ENCODE results near the gene CCDC158. TPM values are rescaled to one million over a fixed set of nuclear protein-coding genes. Genes with fewer than 3 reads are reported as not detected.
"Not testable (repeated sequence)": the region's sequence is repeated elsewhere in the genome, so short reads cannot be mapped to it uniquely, and the experiment has no call there.

Gene CCDC158
- total and polyA plus RNA-seq, 2 experiments from 2014 or later: 0.06 TPM; not detected in 1

DNA sequence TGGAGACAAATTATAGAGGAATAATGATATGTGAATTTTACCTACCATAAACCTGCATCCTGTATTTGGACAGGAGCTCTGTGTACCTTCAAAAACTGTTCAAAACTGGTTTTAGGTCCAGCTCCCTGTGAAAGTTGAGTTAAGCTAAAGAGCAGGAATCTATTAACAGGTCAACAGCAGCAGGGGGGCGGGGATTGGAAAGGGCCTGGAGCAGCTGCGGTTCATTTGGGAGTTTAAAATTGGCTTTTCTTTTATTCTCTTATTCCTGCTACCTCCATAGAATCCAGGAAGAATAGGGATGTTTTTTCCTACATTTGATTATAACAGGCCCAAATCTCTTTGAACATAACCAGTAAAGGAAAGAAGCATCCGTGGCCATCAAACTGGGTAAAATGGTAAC, 37.9 kb upstream of the CCDC158 start:
- H3K36me3 ChIP-seq: no peaks in the 10 kb centered on the region
- peak overlapping the region; percentile 20 for H3K27ac ChIP-seq
- no peaks in the 10 kb centered on the region for H3K9me3 ChIP-seq (ENCODE audit: low read depth)
- no peak overlapping the region for H3K4me3 ChIP-seq
- H3K27me3 ChIP-seq: no peaks in the 10 kb centered on the region
- peaks cover 11% of the 10 kb centered on the region for H3K4me1 ChIP-seq (ENCODE audit: low read depth)
- TF ChIP-seq, protein P1, sequence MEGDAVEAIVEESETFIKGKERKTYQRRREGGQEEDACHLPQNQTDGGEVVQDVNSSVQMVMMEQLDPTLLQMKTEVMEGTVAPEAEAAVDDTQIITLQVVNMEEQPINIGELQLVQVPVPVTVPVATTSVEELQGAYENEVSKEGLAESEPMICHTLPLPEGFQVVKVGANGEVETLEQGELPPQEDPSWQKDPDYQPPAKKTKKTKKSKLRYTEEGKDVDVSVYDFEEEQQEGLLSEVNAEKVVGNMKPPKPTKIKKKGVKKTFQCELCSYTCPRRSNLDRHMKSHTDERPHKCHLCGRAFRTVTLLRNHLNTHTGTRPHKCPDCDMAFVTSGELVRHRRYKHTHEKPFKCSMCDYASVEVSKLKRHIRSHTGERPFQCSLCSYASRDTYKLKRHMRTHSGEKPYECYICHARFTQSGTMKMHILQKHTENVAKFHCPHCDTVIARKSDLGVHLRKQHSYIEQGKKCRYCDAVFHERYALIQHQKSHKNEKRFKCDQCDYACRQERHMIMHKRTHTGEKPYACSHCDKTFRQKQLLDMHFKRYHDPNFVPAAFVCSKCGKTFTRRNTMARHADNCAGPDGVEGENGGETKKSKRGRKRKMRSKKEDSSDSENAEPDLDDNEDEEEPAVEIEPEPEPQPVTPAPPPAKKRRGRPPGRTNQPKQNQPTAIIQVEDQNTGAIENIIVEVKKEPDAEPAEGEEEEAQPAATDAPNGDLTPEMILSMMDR (IDR thresholded peaks at IDR 0.05; ENCODE audit: low read depth, low read length): no peak
- peak; percentile 2 to 34 for DNase-seq (ENCODE audit: low read depth in 1 of 2, low spot score in 1 of 2)

DNA sequence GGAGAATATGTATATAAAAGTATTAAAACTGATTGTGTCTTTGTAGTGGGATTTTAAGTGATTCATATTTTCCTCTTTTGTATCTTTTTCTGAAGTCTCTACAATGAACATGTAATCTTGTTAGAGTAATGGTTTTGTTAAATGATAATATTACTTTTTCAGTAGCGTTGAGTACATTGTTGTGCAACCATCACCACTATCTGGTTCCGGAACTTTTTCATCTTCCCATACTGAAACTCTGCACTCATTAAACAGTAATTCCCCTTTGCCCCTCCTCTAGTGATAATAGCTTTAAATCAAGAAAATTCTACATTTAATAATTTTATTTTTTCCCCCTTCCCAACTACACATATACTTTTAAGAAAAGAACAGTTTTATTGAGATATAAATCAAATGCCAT, 37.4 kb upstream of the CCDC158 start:
- peak overlapping the region; percentile 20 for H3K27ac ChIP-seq
- TF ChIP-seq, protein P1 (IDR thresholded peaks at IDR 0.05; ENCODE audit: low read depth, low read length): no peak
- no peak overlapping the region for H3K4me3 ChIP-seq

DNA sequence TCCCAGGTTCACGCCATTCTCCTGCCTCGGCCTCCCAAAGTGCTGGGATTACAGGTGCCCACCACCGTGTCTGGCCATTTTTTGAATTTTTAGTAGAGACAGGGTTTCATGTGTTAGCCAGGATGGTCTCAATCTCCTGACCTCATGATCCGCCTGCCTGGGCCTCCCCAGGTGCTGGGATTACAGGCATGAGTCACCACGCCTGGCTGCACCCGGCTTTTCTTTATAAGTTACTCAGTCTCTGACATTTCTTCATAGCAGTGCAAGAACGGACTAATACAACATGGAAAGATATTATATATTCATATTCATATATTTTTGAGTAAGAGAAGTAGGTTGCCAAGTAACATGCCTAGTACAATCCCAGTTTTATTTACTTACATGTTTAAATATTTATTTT, 36.9 kb upstream of the CCDC158 start:
- Histone ChIP-seq H3K4me3 (no peak overlapping the region), H3K4me1 (ENCODE audit: low read depth) (peaks cover 11% of the 10 kb centered on the region), H3K27ac (no peak overlapping the region), H3K27me3 (no peaks in the 10 kb centered on the region), H3K9me3 (ENCODE audit: low read depth) (no peaks in the 10 kb centered on the region), H3K36me3 (no peaks in the 10 kb centered on the region)
- DNase-seq (ENCODE audit: low read depth in 1 of 2, low spot score in 1 of 2): peak in 1 of 2 donors; percentile 34
- TF ChIP-seq, protein P1 (IDR thresholded peaks at IDR 0.05; ENCODE audit: low read depth, low read length): no peak

More for the DNA sequence above, 37.4 kb upstream of the CCDC158 start:
- peak in 1 of 2 donors; percentile 54 for DNase-seq (ENCODE audit: low read depth in 1 of 2, low spot score in 1 of 2)
- no peaks in the 10 kb centered on the region for H3K27me3 ChIP-seq
- H3K4me1 ChIP-seq (ENCODE audit: low read depth): peaks cover 11% of the 10 kb centered on the region
- no peaks in the 10 kb centered on the region for H3K9me3 ChIP-seq (ENCODE audit: low read depth)
- H3K36me3 ChIP-seq: no peaks in the 10 kb centered on the region

DNA sequence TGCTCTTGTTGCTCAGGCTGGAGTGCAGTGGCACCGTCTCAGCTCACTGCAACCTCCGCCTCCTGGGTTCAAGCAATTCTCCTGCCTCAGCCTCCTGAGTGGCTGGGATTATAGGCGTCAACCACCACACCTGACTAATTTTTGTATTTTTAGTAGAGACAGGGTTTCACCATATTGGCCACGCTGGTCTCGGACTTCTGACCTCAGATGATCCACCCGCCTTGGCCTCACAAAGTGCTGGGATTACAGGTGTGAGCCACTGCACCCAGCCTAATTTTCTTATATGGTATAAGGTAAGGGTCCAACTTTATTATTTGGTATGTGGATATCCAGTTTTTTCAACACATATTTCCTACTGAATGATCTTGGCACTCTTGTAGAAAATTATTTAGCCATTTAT, 33.1 kb upstream of the CCDC158 start:
- not testable (repeated sequence) for DNase-seq (ENCODE audit: low read depth in 1 of 2, low spot score in 1 of 2); H3K4me1 ChIP-seq (ENCODE audit: low read depth); H3K9me3 ChIP-seq (ENCODE audit: low read depth); H3K27ac ChIP-seq; H3K27me3 ChIP-seq; H3K36me3 ChIP-seq; H3K4me3 ChIP-seq

DNA sequence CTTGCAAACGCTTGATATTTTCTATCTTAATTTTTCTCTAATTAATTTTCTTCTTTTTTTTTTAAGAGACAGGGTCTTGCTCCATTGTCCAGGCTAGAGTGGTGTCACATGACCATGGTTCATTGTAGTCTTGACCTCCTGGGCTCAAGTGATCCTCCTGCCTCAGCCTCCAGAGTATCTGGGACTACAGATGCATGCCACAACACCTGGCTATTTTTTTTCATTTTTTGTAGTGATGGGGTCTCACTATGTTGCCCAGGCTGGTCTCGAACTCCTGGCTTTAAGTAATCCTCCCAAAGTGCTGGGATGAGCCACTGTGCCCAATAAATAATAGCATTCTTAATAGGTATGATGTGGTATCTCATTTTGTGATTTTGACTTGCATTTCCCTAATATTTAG, 32.3 kb upstream of the CCDC158 start:
- Histone ChIP-seq H3K36me3 (no peaks in the 10 kb centered on the region), H3K4me3 (no peak overlapping the region), H3K4me1 (ENCODE audit: low read depth) (no peaks in the 10 kb centered on the region), H3K27me3 (no peaks in the 10 kb centered on the region), H3K9me3 (ENCODE audit: low read depth) (no peaks in the 10 kb centered on the region), H3K27ac (no peak overlapping the region)
- TF ChIP-seq, protein P1 (IDR thresholded peaks at IDR 0.05; ENCODE audit: low read depth, low read length): no peak
- DNase-seq (ENCODE audit: low read depth in 1 of 2, low spot score in 1 of 2): no peak

DNA sequence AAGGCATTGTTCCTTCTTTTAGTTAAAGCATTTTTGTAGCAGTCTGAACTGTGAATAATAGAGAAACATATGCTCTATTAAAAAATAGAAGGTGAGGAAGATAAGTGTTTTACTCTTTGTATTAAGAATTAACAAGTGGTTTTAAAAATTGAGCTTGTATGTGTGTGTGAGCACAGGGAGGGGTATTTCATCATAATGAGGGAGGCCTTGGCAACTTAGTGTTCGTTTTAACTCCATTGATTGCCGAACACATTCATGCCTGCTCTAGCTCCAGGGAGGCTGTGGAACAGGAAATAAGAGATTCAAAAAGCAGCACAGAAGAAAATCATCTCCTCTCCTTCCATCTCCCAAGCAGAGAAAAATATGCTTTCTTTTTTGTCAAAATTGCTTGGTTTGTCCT, 28.9 kb upstream of the CCDC158 start:
- no peaks in the 10 kb centered on the region for H3K4me1 ChIP-seq (ENCODE audit: low read depth)
- H3K27ac ChIP-seq: no peak overlapping the region
- H3K36me3 ChIP-seq: no peaks in the 10 kb centered on the region
- peak in 1 of 2 donors; percentile 80 for DNase-seq (ENCODE audit: low read depth in 1 of 2, low spot score in 1 of 2)
- H3K4me3 ChIP-seq: no peak overlapping the region
- no peaks in the 10 kb centered on the region for H3K9me3 ChIP-seq (ENCODE audit: low read depth)
- TF ChIP-seq, protein P1 (IDR thresholded peaks at IDR 0.05; ENCODE audit: low read depth, low read length): no peak
- H3K27me3 ChIP-seq: no peaks in the 10 kb centered on the region

All from cardiac muscle cell (in vitro differentiated cells and primary cell).